Measurements from ENCODE around the gene SGIP1.

DNA sequence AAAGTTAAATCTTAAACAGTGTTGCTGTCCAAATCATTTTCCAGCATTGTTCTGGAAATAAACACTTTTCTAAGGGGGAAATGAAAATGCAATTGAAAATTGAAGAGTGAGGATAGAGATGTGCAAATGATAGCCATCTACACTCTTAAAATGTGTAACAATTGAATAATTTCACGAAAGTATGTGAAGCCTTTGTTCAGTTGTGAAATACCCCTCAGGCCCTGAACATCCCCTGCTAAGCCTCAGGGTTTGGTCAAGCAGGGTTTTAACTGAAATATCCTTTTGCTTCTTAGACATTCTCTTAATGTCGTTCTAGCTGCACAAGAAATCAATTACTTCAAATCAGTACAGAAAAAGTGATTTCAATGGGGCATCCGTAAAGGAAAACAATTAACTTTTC, 152.5 kb downstream of the SGIP1 start:
- TF ChIP-seq CTCF (IDR thresholded peaks at IDR 0.05) (no peak), POLR2A (IDR thresholded peaks at IDR 0.05) (no peak)

All from sigmoid colon (tissue), 3 donors.